Upper lobe of left lung (tissue), 6 donors: ENCODE results near the gene AQP1. TPM values are rescaled to one million over a fixed set of nuclear protein-coding genes. Genes with fewer than 3 reads are reported as not detected.

Source experiments
- ATAC-seq, 2 donors: fragments of 200-7000 bp; cut with Tn5 transposase; one replicate each; pipeline ENCODE4 v1.9.1; 2022; ENCODE audit warnings: mild to moderate bottlenecking in 2 of 2, moderate library complexity in 2 of 2; ENCODE audit not compliant: low FRiP score in 2 of 2
- DNase-seq, 2 donors: peaks; one replicate each; pipeline ENCODE4 v3.0.0-alpha.2; 2019 to 2020
- H3K27ac ChIP-seq, 4 donors: fragments of 200-600 bp; sonication (generic); one replicate each; pipeline ENCODE4 v1.5.1; 2016 to 2019
- H3K27me3 ChIP-seq, 4 donors: fragments of 200-600 bp; sonication (generic); one replicate each; pipeline ENCODE4 v1.5.1; 2017 to 2019
- H3K36me3 ChIP-seq, 4 donors: fragments of 200-600 bp; sonication (generic); one replicate each; pipeline ENCODE4 v1.5.1; 2016 to 2019
- H3K4me1 ChIP-seq, 4 donors: fragments of 200-600 bp; sonication (generic); one replicate each; pipeline ENCODE4 v1.5.1; 2018 to 2019
- H3K4me3 ChIP-seq, 4 donors: fragments of 200-600 bp; sonication (generic); one replicate each; pipeline ENCODE4 v1.5.1; 2017 to 2019; ENCODE audit warnings: mild to moderate bottlenecking in 2 of 4, moderate library complexity in 1 of 4
- H3K9me3 ChIP-seq, 4 donors: fragments of 200-600 bp; sonication (generic); one replicate each; pipeline ENCODE4 v1.5.1; 2018 to 2019
- EP300 ChIP-seq, 4 donors: sonication (generic); formaldehyde crosslinking; IDR thresholded peaks; one replicate each; pipeline ENCODE4 v1.5.1; 2017; ENCODE audit warnings: antibody characterized with exemption in 4 of 4, control low read depth in 2 of 4
- POLR2A ChIP-seq, 4 donors: fragments of 450-650 bp; IDR thresholded peaks; one replicate each; pipeline ENCODE4 v1.5.1; 2016 to 2017; ENCODE audit warnings: antibody characterized with exemption in 4 of 4, mild to moderate bottlenecking in 2 of 4
- POLR2AphosphoS5 ChIP-seq, 2 donors: sonication (generic); formaldehyde crosslinking; IDR thresholded peaks; one replicate each; pipeline ENCODE4 v1.5.1; 2017; ENCODE audit warnings: antibody characterized with exemption in 2 of 2
- WGBS, 2 donors: methylation state at CpG; one replicate each; pipeline ENCODE4 v1.1.5; 2017 to 2018; 5-methylcytosine and 5-hydroxymethylcytosine counted together
- total RNA-seq, 6 donors: library from RNA; depleted of rRNA in 4 of 6; stranded (reverse); fragments of >200 nt in 4 of 6; gene quantifications; one replicate each; pipeline versions ENCODE4 v1.1.0 to v1.2.1, GENCODE V29; 2016 to 2021
- TF ChIP-seq, protein P1 (sequence below), 6 experiments: fragments of 450-650 bp in 4 of 6; fragments of 200-600 bp in 2 of 6; sonication (generic) in 2 of 6; IDR thresholded peaks; one replicate each; pipeline ENCODE4 v1.5.1; 2016 to 2019; ENCODE audit warnings: antibody characterized with exemption in 6 of 6
- donor health status: DM: no; HTN: no; CAD: no; lungs with moderate emphysema.
- donor health status: DM: no; HTN: yes; CAD: no; lungs with severe emphysema.

AQP1 gene
- total RNA-seq: 1,000 to 10,000 TPM in 1 of 6 donors, 100 to 1,000 TPM in 5; 113 to 1,228 (median 802) TPM

- ATAC-seq: peak; percentile 4 to 77
- TF ChIP-seq POLR2A (IDR thresholded peaks at IDR 0.05): peak in 3 of 4 donors; percentile 90 to 92 (median 92)
- TF ChIP-seq, protein P1, sequence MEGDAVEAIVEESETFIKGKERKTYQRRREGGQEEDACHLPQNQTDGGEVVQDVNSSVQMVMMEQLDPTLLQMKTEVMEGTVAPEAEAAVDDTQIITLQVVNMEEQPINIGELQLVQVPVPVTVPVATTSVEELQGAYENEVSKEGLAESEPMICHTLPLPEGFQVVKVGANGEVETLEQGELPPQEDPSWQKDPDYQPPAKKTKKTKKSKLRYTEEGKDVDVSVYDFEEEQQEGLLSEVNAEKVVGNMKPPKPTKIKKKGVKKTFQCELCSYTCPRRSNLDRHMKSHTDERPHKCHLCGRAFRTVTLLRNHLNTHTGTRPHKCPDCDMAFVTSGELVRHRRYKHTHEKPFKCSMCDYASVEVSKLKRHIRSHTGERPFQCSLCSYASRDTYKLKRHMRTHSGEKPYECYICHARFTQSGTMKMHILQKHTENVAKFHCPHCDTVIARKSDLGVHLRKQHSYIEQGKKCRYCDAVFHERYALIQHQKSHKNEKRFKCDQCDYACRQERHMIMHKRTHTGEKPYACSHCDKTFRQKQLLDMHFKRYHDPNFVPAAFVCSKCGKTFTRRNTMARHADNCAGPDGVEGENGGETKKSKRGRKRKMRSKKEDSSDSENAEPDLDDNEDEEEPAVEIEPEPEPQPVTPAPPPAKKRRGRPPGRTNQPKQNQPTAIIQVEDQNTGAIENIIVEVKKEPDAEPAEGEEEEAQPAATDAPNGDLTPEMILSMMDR (IDR thresholded peaks at IDR 0.05): peak in 2 of 6 experiments; percentile 7 to 8
- TF ChIP-seq POLR2AphosphoS5 (IDR thresholded peaks at IDR 0.05): peak; percentile 86 to 93
- TF ChIP-seq EP300 (IDR thresholded peaks at IDR 0.05): peak in 1 of 4 donors; percentile 71
- no peaks in the 10 kb centered on the region for H3K27me3 ChIP-seq
- peak within 1 kb of the TSS; percentile 76 to 89 (median 83) for H3K27ac ChIP-seq
- no peaks in the 10 kb centered on the region for H3K9me3 ChIP-seq
- H3K36me3 ChIP-seq: peaks cover 0 to 13% (median 3%) of the 10 kb centered on the region in 4 donors
- DNase-seq: peak in 1 of 2 donors; percentile 94
- H3K4me3 ChIP-seq: peak within 1 kb of the TSS; percentile 22 to 70 (median 64)
- WGBS, 2 donors: 0 to 4% methylated on average over 10 to 12 of the region's 12 CpGs
- H3K4me1 ChIP-seq: peaks cover 55 to 83% (median 62%) of the 10 kb centered on the region in 4 donors
These were observed at the start of gene AQP1 for GRCh38 chr7:30911561-30911969. Gene AQP1 (plus strand): TSS chr7:30911853. CDS start chr7:30911910, 57 bp downstream.

DNA sequence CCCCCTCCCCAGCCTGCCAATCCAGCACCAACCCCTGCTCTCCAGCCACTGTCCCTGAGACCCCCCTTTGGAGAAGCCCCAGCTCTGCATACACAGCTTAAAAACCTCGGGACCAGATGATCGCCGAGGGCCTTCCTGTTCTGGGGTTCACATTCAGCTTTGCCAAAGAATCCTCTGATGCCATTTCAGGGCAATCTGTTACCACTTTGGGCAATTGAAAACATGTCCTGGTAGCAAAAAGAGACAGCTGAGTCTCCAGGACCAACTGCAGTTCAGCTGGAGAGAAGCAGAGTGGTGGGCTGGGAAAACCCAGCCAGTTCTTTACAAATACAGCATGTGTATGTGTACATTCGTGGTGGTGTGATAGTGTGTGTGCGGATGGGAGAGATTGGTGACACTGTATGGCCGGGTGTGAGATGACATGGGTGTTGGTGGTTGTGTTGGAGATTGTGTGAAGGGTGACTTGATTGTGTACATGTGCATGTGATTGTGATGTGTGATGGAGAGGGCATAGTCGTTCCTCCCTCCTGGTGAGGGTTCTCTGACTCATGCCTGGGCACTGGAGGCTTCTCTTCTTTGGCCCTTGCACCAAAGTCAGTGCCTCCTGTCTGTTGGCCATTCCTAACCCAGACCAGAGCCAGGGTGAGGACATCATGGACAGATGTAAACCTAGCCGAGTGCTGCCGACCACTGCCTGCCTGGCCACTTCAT is 48.5 kb upstream of the AQP1 start:
- Histone ChIP-seq H3K9me3 (no peaks in the 10 kb centered on the region), H3K27me3 (no peaks in the 10 kb centered on the region), H3K36me3 (peaks cover 0 to 13% (median 4%) of the 10 kb centered on the region in 4 donors), H3K4me3 (no peak overlapping the region), H3K27ac (no peak overlapping the region), H3K4me1 (peaks cover 0 to 6% (median 4%) of the 10 kb centered on the region in 4 donors)
- ATAC-seq (no peak), DNase-seq (no peak)
- 72 to 89% methylated on average over 9 of the region's 9 CpGs for WGBS, 2 donors
- TF ChIP-seq, protein P1 (IDR thresholded peaks at IDR 0.05): no peak
- no peak for TF ChIP-seq POLR2AphosphoS5 (IDR thresholded peaks at IDR 0.05)
- TF ChIP-seq EP300 (IDR thresholded peaks at IDR 0.05): no peak
- TF ChIP-seq POLR2A (IDR thresholded peaks at IDR 0.05): no peak

DNA sequence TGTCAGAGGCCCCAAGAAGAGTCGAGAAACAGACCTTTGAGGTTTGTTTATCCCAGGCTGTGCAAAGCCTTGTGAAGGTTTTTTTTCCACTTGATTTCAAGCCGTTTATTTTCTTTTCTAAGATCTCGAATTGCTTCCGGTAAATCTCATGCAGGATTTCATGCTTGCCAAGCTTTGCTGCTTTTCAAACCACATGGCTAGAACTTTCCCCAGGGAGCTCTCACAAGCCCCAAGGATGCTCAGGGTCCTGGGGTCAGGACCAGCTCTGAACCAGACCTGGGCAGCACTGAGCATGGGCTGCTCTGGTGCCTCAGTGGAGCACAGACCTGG is 48.0 kb upstream of the AQP1 start:
- Histone ChIP-seq H3K4me3 (no peak overlapping the region), H3K9me3 (no peaks in the 10 kb centered on the region), H3K27me3 (no peaks in the 10 kb centered on the region), H3K36me3 (peaks cover 0 to 13% (median 2%) of the 10 kb centered on the region in 4 donors), H3K4me1 (peaks cover 0 to 6% (median 4%) of the 10 kb centered on the region in 4 donors), H3K27ac (no peak overlapping the region)
- WGBS, 2 donors: 55 to 65% methylated on average over 4 of the region's 4 CpGs
- DNase-seq (no peak), ATAC-seq (no peak)
- TF ChIP-seq POLR2A (IDR thresholded peaks at IDR 0.05) (no peak), POLR2AphosphoS5 (IDR thresholded peaks at IDR 0.05) (no peak), EP300 (IDR thresholded peaks at IDR 0.05) (no peak)
- TF ChIP-seq, protein P1 (IDR thresholded peaks at IDR 0.05): no peak

DNA sequence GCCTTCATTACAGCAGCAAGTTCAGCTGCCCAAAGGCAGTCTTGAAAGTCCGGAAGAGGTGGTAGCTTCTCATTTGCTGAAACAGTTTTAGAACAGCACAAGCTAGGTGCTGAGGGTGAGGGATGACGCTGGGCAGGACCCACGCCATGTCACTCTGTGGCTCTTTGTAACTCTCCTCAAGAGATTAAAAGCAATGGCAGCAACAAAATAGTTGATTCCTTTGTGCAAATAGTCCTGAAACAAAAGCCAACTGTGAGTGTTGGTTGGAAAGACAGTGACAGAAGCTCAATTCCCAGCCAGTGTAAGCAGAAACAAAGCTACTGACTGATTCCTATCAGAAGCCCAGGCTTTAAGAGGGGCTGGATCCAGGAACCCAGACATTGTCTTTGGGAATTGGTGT is 47.6 kb upstream of the AQP1 start:
- peaks cover 3 to 6% (median 4%) of the 10 kb centered on the region in 4 donors for H3K4me1 ChIP-seq
- H3K27ac ChIP-seq: no peak overlapping the region
- no peaks in the 10 kb centered on the region for H3K9me3 ChIP-seq
- no peak overlapping the region for H3K4me3 ChIP-seq
- TF ChIP-seq EP300 (IDR thresholded peaks at IDR 0.05) (no peak), POLR2A (IDR thresholded peaks at IDR 0.05) (no peak), POLR2AphosphoS5 (IDR thresholded peaks at IDR 0.05) (no peak)
- TF ChIP-seq, protein P1 (IDR thresholded peaks at IDR 0.05): no peak
- no peaks in the 10 kb centered on the region for H3K27me3 ChIP-seq
- 94 to 100% methylated on average over 3 of the region's 3 CpGs for WGBS, 2 donors
- ATAC-seq (no peak), DNase-seq (no peak)
- peaks cover 0 to 13% (median under 1%) of the 10 kb centered on the region in 4 donors for H3K36me3 ChIP-seq
